HEK293 (cell line): ENCODE measurements around the gene FOXO4.

Experiments used
- CTCF ChIA-PET: fragments of 350-600 bp; formaldehyde crosslinking; extraction: SDS; loops from one replicate; lab custom pipeline; 2021; ENCODE audit warnings: antibody characterized with exemption; lab: Yijun Ruan, JAX
- POLR2A ChIA-PET: fragments of 300-600 bp; formaldehyde crosslinking; extraction: SDS; loops from one replicate; lab custom pipeline; 2020; ENCODE audit warnings: antibody characterized with exemption, inconsistent platforms; lab: Yijun Ruan, JAX
- H3K27ac ChIP-seq: fragments of 200-500 bp; sonication (Bioruptor generic); 2 replicates; pipeline ENCODE4 v1.5.1; 2014; ENCODE audit warnings: low read depth, low read length, control low read depth, inconsistent platforms; ENCODE audit errors: extremely low read depth
- H3K36me3 ChIP-seq, 2 experiments: fragments of 200-500 bp in 1 of 2; sonication (Bioruptor generic) in 1 of 2; 1 replicate in 1 of 2; 2 replicates in 1 of 2; pipeline ENCODE4 v1.5.1; 2014 to 2017; ENCODE audit warnings: inconsistent platforms in 2 of 2, low read length in 2 of 2; ENCODE audit not compliant: control insufficient read depth in 2 of 2, insufficient read depth in 1 of 2
- H3K4me1 ChIP-seq: fragments of 200-500 bp; sonication (Bioruptor generic); 2 replicates; pipeline ENCODE4 v1.5.1; 2014; ENCODE audit warnings: mild to moderate bottlenecking, low read length, inconsistent platforms; ENCODE audit not compliant: control insufficient read depth, insufficient read depth
- H3K4me3 ChIP-seq: 2 replicates; pipeline ENCODE4 v1.5.1; 2011; ENCODE audit warnings: low read depth, mild to moderate bottlenecking, control low read depth, low read length, moderate library complexity
- H3K9me3 ChIP-seq: fragments of 200-500 bp; sonication (Bioruptor generic); 2 replicates; pipeline ENCODE4 v1.5.1; 2014; ENCODE audit warnings: low read depth, low read length, inconsistent platforms; ENCODE audit not compliant: control insufficient read depth, insufficient read depth
- HOXC10 ChIP-seq: sonication (generic); formaldehyde crosslinking; IDR thresholded peaks from 2 replicates; pipeline ENCODE4 v1.8.1; 2023; ENCODE audit warnings: mild to moderate bottlenecking, missing genetic modification reagents
- PRDM1 ChIP-seq: fragments of 450-650 bp; formaldehyde crosslinking; IDR thresholded peaks from 2 replicates; pipeline ENCODE4; 2016; ENCODE audit warnings: missing biosample characterization, missing genetic modification characterization
- TRIM28 ChIP-seq: IDR thresholded peaks from 2 replicates; pipeline ENCODE4 v1.6.1; 2011; ENCODE audit warnings: low read length, control low read depth, borderline replicate concordance
- ZNF266 ChIP-seq: fragments of 450-650 bp; formaldehyde crosslinking; IDR thresholded peaks from 2 replicates; pipeline ENCODE4 v1.5.1; 2016; ENCODE audit warnings: missing biosample characterization, missing genetic modification characterization, low read depth
- ZNF335 ChIP-seq: fragments of 450-650 bp; formaldehyde crosslinking; conservative IDR thresholded peaks from 2 replicates; pipeline ENCODE4 v1.5.1; 2016; ENCODE audit warnings: missing biosample characterization, missing genetic modification characterization
- ZNF341 ChIP-seq: fragments of 450-650 bp; formaldehyde crosslinking; IDR thresholded peaks from 2 replicates; pipeline ENCODE4; 2016; ENCODE audit warnings: low read depth, missing biosample characterization, missing genetic modification characterization
- ZNF544 ChIP-seq: fragments of 450-650 bp; formaldehyde crosslinking; IDR thresholded peaks from 2 replicates; pipeline ENCODE4 v1.5.0; 2017; ENCODE audit warnings: missing biosample characterization, missing genetic modification characterization
- ZNF555 ChIP-seq: fragments of 450-650 bp; formaldehyde crosslinking; conservative IDR thresholded peaks from 2 replicates; pipeline ENCODE4 v1.5.1; 2017; ENCODE audit warnings: missing biosample characterization, mild to moderate bottlenecking, missing genetic modification characterization, inconsistent platforms
- ZNF610 ChIP-seq: fragments of 450-650 bp; formaldehyde crosslinking; IDR thresholded peaks from 2 replicates; pipeline ENCODE4 v1.5.1; 2016; ENCODE audit warnings: missing biosample characterization, missing genetic modification characterization, borderline replicate concordance
- ZNF707 ChIP-seq: fragments of 450-650 bp; formaldehyde crosslinking; IDR thresholded peaks from 2 replicates; pipeline ENCODE4 v1.5.1; 2016; ENCODE audit warnings: missing biosample characterization, missing genetic modification characterization
- ZNF76 ChIP-seq: fragments of 450-650 bp; formaldehyde crosslinking; IDR thresholded peaks from 2 replicates; pipeline ENCODE4; 2016; ENCODE audit warnings: low read depth, missing biosample characterization, missing genetic modification characterization, borderline replicate concordance
- ZNF791 ChIP-seq: fragments of 450-650 bp; formaldehyde crosslinking; IDR thresholded peaks from 2 replicates; pipeline ENCODE4 v1.5.1; 2016; ENCODE audit warnings: missing biosample characterization, missing genetic modification characterization
- TF ChIP-seq, protein P1 (sequence below): fragments of 450-650 bp; formaldehyde crosslinking; IDR thresholded peaks from 2 replicates; pipeline ENCODE4 v1.5.1; 2016; ENCODE audit warnings: missing biosample characterization, missing genetic modification characterization
- TF ChIP-seq, protein P2 (sequence below): fragments of 450-650 bp; formaldehyde crosslinking; IDR thresholded peaks from 2 replicates; pipeline ENCODE4 v1.5.1; 2016; ENCODE audit warnings: missing biosample characterization, missing genetic modification characterization
- TF ChIP-seq, protein P3 (sequence below): fragments of 450-650 bp; formaldehyde crosslinking; IDR thresholded peaks from 2 replicates; pipeline ENCODE4 v1.5.1; 2016; ENCODE audit warnings: missing biosample characterization, missing genetic modification characterization

The FOXO4 gene

DNA sequence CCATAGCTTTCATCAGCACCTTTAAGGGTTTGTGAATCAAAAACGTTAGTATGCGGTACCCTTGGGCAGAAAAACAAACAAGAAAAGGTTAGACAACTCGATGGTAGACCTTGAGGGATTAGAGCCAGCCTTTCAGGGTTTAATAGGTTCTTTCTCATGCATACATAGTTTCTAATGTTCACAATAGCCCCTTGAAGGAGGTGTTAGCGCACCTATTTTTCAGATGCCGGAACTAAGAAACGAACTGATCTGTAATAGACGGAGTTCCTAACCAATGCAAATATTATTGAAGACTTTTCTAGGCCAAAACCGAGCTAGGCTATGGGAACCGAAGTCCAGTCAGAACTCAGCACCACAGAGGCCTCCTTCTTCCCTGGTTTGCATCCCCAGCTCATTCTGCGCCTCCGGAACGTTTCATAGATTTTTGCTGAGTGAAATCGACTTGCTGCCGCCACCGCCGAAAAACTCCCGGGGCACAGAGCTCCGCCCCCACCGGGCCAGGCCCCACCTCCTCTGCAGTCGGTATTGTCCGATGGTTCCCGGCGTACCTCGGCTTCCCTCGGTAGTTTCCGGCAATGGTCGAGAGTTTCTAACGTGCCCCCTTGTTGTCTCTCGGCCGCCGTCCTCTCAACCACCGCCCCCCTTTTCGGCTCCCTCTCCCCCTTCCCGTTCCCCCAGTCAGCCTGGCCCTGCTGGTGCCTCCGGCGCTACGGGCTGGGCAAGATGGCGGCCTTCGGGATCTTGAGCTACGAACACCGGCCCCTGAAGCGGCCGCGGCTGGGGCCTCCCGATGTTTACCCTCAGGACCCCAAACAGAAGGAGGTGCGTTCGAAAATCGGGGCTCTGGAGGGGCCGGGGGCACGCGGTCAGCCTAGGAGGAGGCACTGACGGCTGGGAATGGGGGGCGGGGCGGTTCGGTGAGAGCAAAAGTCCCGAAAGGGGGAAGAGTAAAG, 22.7 kb downstream of the FOXO4 start, which contains the start of gene MED12 (continued):
- TF ChIP-seq HOXC10 = no peak
- TF ChIP-seq ZNF335 = peak; percentile 86
- no peak for TF ChIP-seq ZNF76 (tag by site-specific recombination)
- TF ChIP-seq, protein P1, sequence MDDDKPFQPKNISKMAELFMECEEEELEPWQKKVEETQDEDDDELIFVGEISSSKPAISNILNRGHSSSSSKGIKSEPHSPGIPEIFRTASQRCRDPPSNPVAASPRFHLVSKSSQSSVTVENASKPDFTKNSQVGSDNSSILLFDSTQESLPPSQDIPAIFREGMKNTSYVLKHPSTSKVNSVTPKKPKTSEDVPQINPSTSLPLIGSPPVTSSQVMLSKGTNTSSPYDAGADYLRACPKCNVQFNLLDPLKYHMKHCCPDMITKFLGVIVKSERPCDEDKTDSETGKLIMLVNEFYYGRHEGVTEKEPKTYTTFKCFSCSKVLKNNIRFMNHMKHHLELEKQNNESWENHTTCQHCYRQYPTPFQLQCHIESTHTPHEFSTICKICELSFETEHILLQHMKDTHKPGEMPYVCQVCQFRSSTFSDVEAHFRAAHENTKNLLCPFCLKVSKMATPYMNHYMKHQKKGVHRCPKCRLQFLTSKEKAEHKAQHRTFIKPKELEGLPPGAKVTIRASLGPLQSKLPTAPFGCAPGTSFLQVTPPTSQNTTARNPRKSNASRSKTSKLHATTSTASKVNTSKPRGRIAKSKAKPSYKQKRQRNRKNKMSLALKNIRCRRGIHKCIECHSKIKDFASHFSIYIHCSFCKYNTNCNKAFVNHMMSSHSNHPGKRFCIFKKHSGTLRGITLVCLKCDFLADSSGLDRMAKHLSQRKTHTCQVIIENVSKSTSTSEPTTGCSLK (tag by site-specific recombination) = no peak
- no peak for TF ChIP-seq ZNF791 (tag by site-specific recombination)
- TF ChIP-seq, protein P2, sequence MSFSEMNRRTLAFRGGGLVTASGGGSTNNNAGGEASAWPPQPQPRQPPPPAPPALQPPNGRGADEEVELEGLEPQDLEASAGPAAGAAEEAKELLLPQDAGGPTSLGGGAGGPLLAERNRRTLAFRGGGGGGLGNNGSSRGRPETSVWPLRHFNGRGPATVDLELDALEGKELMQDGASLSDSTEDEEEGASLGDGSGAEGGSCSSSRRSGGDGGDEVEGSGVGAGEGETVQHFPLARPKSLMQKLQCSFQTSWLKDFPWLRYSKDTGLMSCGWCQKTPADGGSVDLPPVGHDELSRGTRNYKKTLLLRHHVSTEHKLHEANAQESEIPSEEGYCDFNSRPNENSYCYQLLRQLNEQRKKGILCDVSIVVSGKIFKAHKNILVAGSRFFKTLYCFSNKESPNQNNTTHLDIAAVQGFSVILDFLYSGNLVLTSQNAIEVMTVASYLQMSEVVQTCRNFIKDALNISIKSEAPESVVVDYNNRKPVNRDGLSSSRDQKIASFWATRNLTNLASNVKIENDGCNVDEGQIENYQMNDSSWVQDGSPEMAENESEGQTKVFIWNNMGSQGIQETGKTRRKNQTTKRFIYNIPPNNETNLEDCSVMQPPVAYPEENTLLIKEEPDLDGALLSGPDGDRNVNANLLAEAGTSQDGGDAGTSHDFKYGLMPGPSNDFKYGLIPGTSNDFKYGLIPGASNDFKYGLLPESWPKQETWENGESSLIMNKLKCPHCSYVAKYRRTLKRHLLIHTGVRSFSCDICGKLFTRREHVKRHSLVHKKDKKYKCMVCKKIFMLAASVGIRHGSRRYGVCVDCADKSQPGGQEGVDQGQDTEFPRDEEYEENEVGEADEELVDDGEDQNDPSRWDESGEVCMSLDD = 0 out of 2 replicates have a peak, but pooled peaks have one; percentile 23
- TF ChIP-seq, all 188 proteins: peak for 11

DNA sequence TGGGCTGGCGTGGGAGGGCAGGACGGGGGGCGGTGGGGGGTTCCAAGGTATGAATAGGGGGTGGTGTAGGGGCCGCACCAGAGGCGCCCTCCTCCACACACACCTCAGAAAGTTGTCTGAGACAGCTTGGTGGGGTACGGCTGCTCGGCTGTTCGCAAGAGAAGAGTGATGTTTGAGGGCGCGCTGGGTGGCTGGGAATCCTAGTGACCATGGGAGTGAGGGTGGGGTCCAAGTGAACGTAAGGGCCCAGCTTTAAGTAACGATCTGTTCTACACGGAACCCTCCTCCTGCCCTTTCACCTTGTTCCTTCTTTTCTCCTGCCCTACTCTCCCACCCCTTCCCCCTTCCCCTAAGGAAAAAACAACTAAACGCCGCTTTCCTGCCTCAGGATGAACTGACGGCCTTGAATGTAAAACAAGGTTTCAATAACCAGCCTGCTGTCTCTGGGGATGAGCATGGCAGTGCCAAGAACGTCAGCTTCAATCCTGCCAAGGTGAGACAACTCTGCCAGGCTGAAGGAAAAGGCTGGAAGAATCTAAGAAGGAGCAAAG, 23.4 kb downstream of the FOXO4 start:
- ChIA-PET CTCF (interaction anchor here (0.5 to 4.3 kb wide), 5 partner anchors 11 to 139 kb away, joined by 3 to 24 read pairs (median 3); partner anchors contain the start of gene FOXO4), POLR2A (interaction anchor here (0.7 to 1.9 kb wide), 12 partner anchors 11 to 247 kb away, joined by 3 to 16 read pairs (median 6); partner anchors contain the start of genes CXorf65, NONO, SNX12 and TAF1)
- Histone ChIP-seq H3K4me3 (peak overlapping the region; percentile 64), H3K9me3 (no peaks in the 10 kb centered on the region), H3K36me3 (peaks cover 4 to 45% of the 10 kb centered on the region in 2 experiments; a peak in 2 of 3 replicates), H3K27ac (no peak overlapping the region), H3K4me1 (no peaks in the 10 kb centered on the region)
- TF ChIP-seq ZNF610 (tag by site-specific recombination) (no peak), ZNF544 (tag by site-specific recombination) (no peak), ZNF341 (tag by site-specific recombination) (peak; percentile 85)

DNA sequence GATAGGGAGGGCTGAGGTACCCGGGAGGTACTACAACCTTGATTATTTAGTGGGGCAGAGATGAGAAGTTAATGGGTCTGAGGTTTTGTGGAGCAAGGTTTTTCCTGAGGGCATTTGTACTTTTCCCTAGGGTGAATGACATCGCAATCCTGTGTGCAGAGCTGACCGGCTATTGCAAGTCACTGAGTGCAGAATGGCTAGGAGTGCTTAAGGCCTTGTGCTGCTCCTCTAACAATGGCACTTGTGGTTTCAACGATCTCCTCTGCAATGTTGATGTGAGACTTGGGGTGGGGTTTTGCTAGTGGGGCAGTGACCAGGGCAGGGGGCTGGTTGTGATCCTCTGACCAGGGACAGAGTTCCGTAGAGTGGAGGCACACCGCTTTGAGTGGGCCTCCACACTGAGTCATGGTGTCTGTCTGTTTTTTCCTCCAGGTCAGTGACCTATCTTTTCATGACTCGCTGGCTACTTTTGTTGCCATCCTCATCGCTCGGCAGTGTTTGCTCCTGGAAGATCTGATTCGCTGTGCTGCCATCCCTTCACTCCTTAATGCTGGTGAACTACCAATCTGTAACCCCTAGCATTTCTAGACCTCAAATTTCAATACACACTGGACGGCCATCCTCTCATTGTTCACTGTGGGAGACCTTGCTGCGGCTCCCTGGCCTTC, 32.6 kb downstream of the FOXO4 start:
- no peaks in the 10 kb centered on the region for H3K9me3 ChIP-seq
- no peak overlapping the region for H3K27ac ChIP-seq
- ChIA-PET CTCF (interaction anchor here (0.7 to 2.8 kb wide), 12 partner anchors 9 to 129 kb away, joined by 3 to 24 read pairs (median 4); partner anchors contain the start of gene MED12), POLR2A (no interaction called here)
- H3K36me3 ChIP-seq = peaks cover 16 to 98% of the 10 kb centered on the region in 2 experiments
- H3K4me3 ChIP-seq = no peak overlapping the region
- no peaks in the 10 kb centered on the region for H3K4me1 ChIP-seq
- TF ChIP-seq, protein P3, sequence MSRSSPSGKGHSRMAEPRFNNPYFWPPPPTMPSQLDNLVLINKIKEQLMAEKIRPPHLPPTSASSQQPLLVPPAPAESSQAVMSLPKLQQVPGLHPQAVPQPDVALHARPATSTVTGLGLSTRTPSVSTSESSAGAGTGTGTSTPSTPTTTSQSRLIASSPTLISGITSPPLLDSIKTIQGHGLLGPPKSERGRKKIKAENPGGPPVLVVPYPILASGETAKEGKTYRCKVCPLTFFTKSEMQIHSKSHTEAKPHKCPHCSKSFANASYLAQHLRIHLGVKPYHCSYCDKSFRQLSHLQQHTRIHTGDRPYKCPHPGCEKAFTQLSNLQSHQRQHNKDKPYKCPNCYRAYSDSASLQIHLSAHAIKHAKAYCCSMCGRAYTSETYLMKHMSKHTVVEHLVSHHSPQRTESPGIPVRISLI (tag by site-specific recombination) = no peak
- TF ChIP-seq ZNF707 (tag by site-specific recombination) (no peak), PRDM1 (no peak), TRIM28 (no peak), ZNF266 (tag by site-specific recombination) (no peak), ZNF555 (tag by site-specific recombination) (no peak)
